HepG2 (cell line): ENCODE results near the gene PNLIPRP2. TPM values are rescaled to one million over a fixed set of nuclear protein-coding genes. Genes with fewer than 3 reads are reported as not detected.
A peak's percentile ranks its signal among the peaks of the same experiment; 100 is the strongest.

Source experiments
- ELF4 ChIP-seq: sonication (generic); formaldehyde crosslinking; IDR thresholded peaks from 2 replicates; pipeline ENCODE4 v1.5.0; 2020; ENCODE audit warnings: missing genetic modification reagents, mild to moderate bottlenecking, moderate library complexity, borderline replicate concordance
- FOXP1 ChIP-seq, 2 experiments: fragments of 450-650 bp in 1 of 2; IDR thresholded peaks; 2 replicates each; pipeline ENCODE4 v1.6.1; 2017 to 2018; ENCODE audit warnings: antibody characterized with exemption in 1 of 2
- HDAC6 ChIP-seq: fragments of 200-600 bp; sonication (generic); IDR thresholded peaks from 2 replicates; pipeline ENCODE4 v1.7.0; 2017; ENCODE audit warnings: mild to moderate bottlenecking, antibody characterized with exemption, low read length, low read depth
- MED13 ChIP-seq: sonication (generic); formaldehyde crosslinking; IDR thresholded peaks from 2 replicates; pipeline ENCODE4 v1.5.0; 2020; ENCODE audit warnings: missing genetic modification reagents
- NPAS2 ChIP-seq: sonication (generic); formaldehyde crosslinking; IDR thresholded peaks from 2 replicates; pipeline ENCODE4 v1.8.0; 2022; ENCODE audit warnings: mild to moderate bottlenecking, missing genetic modification reagents, borderline replicate concordance
- PCBP2 ChIP-seq: fragments of 200-400 bp; formaldehyde crosslinking; optimal IDR thresholded peaks from 2 replicates; pipeline ENCODE3; 2018; ENCODE audit warnings: low read length, low read depth; ENCODE audit not compliant: poor library complexity, severe bottlenecking
- SALL1 ChIP-seq: sonication (generic); formaldehyde crosslinking; IDR thresholded peaks from 2 replicates; pipeline ENCODE4 v1.8.0; 2022; ENCODE audit warnings: mild to moderate bottlenecking, missing genetic modification reagents
- SOX13 ChIP-seq, 3 experiments: fragments of 450-650 bp in 1 of 3; sonication (generic) in 1 of 3; formaldehyde crosslinking in 1 of 3; IDR thresholded peaks in 2 of 3; conservative IDR thresholded peaks in 1 of 3; 2 replicates each; pipeline versions ENCODE4 v1.5.0 to v1.6.1; 2016 to 2020; ENCODE audit warnings: antibody characterized with exemption in 1 of 3, mild to moderate bottlenecking in 1 of 3, missing compliant biosample characterization in 1 of 3, missing genetic modification reagents in 1 of 3, moderate library complexity in 1 of 3
- ZNF143 ChIP-seq: sonication (generic); formaldehyde crosslinking; IDR thresholded peaks from 2 replicates; pipeline ENCODE4 v1.4.0; 2020; ENCODE audit warnings: missing genetic modification reagents
- ZNF235 ChIP-seq: sonication (generic); formaldehyde crosslinking; IDR thresholded peaks from 2 replicates; pipeline ENCODE4 v1.8.1; 2023; ENCODE audit warnings: mild to moderate bottlenecking, missing genetic modification reagents, borderline replicate concordance
- ZNF616 ChIP-seq: sonication (generic); formaldehyde crosslinking; IDR thresholded peaks from 2 replicates; pipeline ENCODE4 v1.5.0; 2020; ENCODE audit warnings: low read depth, mild to moderate bottlenecking, missing genetic modification reagents
- ZNF724P ChIP-seq: sonication (generic); formaldehyde crosslinking; IDR thresholded peaks from 2 replicates; pipeline ENCODE4 v1.8.0; 2022; ENCODE audit warnings: missing genetic modification reagents, borderline replicate concordance
- polyA plus RNA-seq, 8 experiments: library from polyadenylated mRNA; depleted of rRNA in 3 of 8; stranded (reverse) in 7 of 8; unstranded in 1 of 8; fragments of >200 nt; fragmentation: Illumina TruSeq in 4 of 8; extraction: Trizol in 4 of 8; gene quantifications; 2 replicates each; pipeline versions ENCODE4 v1.2.1 to v1.2.3, GENCODE V29; 2011 to 2016; ENCODE audit warnings: low read depth in 4 of 8, missing spikeins in 1 of 8, mixed read lengths in 1 of 8; ENCODE audit not compliant: insufficient read depth in 1 of 8
- total RNA-seq, 5 experiments: library from RNA; depleted of rRNA; stranded (reverse); fragments of >200 nt; fragmentation: Illumina TruSeq; extraction: Trizol; gene quantifications; 2 replicates each; pipeline ENCODE4 v1.2.3, GENCODE V29; 2016; ENCODE audit warnings: low read depth in 1 of 5
- TF ChIP-seq, protein P1 (sequence below): sonication (generic); formaldehyde crosslinking; IDR thresholded peaks from 2 replicates; pipeline ENCODE4 v1.5.1; 2020; ENCODE audit warnings: missing genetic modification reagents, mild to moderate bottlenecking, borderline replicate concordance
- TF ChIP-seq, protein P2 (sequence below): sonication (generic); formaldehyde crosslinking; IDR thresholded peaks from 2 replicates; pipeline ENCODE4 v1.4.0; 2020; ENCODE audit warnings: mild to moderate bottlenecking, missing genetic modification reagents
- TF ChIP-seq, protein P3 (sequence below): sonication (generic); formaldehyde crosslinking; IDR thresholded peaks from 2 replicates; pipeline ENCODE4 v1.5.0; 2020; ENCODE audit warnings: mild to moderate bottlenecking, missing genetic modification reagents, borderline replicate concordance

PNLIPRP2 gene
- total and polyA plus RNA-seq, 2 of the 13 experiments (the other 11 are each of a cell fraction or from before 2014, with no cell fraction given): 0.21 to 0.97 TPM

DNA sequence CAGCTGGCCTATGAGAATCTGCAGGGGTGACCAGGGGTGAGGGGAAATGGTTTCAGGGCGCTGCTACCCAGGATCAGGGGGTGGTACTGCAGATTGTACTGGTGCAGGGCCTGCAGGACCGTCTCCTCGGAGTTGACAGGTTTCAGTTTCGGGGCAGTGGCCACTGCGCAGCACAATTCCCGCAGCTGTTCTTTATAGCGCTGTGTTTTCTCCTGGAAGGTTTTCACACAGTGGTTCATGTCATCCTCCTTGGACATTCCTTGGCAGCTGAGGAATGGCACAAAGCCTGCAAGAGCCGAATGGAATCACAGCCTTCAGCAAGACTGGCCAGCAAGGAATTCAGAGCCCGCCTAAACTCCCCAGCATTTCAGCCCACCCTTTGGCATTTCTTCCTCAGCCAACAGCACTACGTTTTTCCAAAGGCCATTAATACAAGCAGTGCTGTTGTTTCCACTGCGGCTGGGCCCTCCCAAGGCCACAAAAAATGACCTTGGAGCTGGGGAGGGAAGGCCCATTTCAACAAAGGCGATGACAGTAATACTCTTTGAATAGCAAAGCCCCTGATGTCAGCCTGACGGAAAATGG is 44.9 kb downstream of the PNLIPRP2 start (continued):
- TF ChIP-seq, protein P1, sequence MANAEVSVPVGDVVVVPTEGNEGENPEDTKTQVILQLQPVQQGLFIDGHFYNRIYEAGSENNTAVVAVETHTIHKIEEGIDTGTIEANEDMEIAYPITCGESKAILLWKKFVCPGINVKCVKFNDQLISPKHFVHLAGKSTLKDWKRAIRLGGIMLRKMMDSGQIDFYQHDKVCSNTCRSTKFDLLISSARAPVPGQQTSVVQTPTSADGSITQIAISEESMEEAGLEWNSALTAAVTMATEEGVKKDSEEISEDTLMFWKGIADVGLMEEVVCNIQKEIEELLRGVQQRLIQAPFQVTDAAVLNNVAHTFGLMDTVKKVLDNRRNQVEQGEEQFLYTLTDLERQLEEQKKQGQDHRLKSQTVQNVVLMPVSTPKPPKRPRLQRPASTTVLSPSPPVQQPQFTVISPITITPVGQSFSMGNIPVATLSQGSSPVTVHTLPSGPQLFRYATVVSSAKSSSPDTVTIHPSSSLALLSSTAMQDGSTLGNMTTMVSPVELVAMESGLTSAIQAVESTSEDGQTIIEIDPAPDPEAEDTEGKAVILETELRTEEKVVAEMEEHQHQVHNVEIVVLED (CRISPR knock-in tag): no peak
- TF ChIP-seq PCBP2: no peak
- TF ChIP-seq ZNF143: no peak
- 0 out of 2 replicates have a peak, but pooled peaks have one; percentile 12 for TF ChIP-seq SOX13 (IDR thresholded peaks at IDR 0.05)
- TF ChIP-seq SOX13 (CRISPR knock-in tag; conservative IDR thresholded peaks at IDR 0.05 in 1 of 2, IDR thresholded peaks at IDR 0.05 in 1 of 2): peak in 1 of 2 experiments; percentile 83; a peak in 2 of 4 replicates
- TF ChIP-seq ZNF616 (CRISPR knock-in tag): no peak
- no peak for TF ChIP-seq ELF4 (CRISPR knock-in tag)
- TF ChIP-seq, protein P2, sequence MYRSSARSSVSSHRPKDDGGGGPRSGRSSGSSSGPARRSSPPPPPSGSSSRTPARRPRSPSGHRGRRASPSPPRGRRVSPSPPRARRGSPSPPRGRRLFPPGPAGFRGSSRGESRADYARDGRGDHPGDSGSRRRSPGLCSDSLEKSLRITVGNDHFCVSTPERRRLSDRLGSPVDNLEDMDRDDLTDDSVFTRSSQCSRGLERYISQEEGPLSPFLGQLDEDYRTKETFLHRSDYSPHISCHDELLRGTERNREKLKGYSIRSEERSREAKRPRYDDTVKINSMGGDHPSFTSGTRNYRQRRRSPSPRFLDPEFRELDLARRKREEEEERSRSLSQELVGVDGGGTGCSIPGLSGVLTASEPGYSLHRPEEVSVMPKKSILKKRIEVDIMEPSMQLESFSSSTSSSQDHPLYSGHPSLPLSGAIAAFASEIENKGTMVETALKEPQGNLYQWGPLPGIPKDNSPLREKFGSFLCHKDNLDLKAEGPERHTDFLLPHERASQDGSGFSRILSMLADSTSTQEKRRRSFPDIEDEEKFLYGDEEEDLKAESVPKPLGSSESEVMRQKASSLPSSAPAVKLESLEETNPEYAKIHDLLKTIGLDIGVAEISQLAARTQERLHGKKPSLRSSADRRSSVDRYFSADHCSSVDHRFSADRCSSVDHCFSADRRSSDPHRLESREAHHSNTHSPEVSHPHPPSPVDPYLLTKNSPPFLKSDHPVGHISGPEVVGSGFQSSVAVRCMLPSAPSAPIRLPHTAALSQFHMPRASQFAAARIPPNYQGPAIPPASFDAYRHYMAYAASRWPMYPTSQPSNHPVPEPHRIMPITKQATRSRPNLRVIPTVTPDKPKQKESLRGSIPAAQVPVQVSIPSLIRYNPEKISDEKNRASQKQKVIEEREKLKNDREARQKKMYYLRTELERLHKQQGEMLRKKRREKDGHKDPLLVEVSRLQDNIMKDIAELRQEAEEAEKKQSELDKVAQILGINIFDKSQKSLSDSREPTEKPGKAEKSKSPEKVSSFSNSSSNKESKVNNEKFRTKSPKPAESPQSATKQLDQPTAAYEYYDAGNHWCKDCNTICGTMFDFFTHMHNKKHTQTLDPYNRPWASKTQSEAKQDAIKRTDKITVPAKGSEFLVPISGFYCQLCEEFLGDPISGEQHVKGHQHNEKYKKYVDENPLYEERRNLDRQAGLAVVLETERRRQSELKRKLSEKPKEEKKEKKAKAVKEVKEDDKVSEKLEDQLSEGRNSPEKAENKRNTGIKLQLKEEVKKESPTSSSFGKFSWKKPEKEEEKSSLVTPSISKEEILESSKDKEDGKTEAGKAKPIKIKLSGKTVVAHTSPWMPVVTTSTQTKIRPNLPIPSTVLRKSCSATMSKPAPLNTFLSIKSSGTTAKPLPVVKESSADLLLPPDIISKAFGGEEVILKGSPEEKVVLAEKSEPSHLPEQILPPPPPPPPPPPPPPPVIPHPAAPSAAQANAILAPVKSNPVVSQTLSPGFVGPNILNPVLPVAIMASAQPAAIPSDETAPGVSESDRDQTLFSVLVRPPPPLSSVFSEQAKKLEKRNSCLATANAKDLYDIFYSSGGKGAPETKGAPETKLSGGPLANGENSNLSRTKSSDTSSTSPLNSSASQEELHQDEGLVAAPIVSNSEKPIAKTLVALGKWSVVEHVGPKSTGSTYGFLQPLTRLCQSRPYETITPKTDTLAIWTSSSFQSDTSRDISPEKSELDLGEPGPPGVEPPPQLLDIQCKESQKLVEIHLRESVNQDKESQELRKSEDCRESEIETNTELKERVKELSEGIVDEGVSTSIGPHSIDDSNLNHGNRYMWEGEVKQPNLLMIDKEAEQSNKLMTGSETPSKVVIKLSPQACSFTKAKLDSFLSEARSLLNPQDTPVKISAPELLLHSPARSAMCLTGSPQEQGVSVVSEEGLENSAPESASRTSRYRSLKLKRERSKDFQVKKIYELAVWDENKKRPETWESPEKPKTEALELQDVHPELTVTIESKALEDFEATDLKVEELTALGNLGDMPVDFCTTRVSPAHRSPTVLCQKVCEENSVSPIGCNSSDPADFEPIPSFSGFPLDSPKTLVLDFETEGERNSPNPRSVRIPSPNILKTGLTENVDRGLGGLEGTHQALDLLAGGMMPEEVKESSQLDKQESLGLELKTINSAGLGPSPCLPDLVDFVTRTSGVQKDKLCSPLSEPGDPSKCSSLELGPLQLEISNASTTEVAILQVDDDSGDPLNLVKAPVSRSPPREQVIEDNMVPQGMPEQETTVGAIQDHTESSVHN: no peak
- no peak for TF ChIP-seq HDAC6
- no peak for TF ChIP-seq ZNF235 (CRISPR knock-in tag)
- TF ChIP-seq FOXP1 (IDR thresholded peaks at IDR 0.05): no peak
- 0 out of 2 replicates have a peak, but pooled peaks have one; percentile 22 for TF ChIP-seq FOXP1 (CRISPR knock-in tag; IDR thresholded peaks at IDR 0.05)
- TF ChIP-seq ZNF724P (CRISPR knock-in tag): no peak
- TF ChIP-seq, protein P3, sequence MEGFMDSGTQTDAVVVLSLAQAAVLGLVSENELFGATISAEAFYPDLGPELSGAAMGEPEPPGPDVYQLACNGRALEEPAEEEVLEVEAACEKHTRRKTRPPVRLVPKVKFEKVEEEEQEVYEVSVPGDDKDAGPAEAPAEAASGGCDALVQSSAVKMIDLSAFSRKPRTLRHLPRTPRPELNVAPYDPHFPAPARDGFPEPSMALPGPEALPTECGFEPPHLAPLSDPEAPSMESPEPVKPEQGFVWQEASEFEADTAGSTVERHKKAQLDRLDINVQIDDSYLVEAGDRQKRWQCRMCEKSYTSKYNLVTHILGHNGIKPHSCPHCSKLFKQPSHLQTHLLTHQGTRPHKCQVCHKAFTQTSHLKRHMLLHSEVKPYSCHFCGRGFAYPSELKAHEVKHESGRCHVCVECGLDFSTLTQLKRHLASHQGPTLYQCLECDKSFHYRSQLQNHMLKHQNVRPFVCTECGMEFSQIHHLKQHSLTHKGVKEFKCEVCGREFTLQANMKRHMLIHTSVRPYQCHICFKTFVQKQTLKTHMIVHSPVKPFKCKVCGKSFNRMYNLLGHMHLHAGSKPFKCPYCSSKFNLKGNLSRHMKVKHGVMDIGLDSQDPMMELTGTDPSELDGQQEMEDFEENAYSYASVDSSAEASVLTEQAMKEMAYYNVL (CRISPR knock-in tag): no peak
- TF ChIP-seq NPAS2 (CRISPR knock-in tag): no peak
- peak; percentile 80 for TF ChIP-seq SALL1
- no peak for TF ChIP-seq MED13 (CRISPR knock-in tag)
